ENCODE results near the gene LAMB1. TPM values are rescaled to one million over a fixed set of nuclear protein-coding genes. Genes with fewer than 3 reads are reported as not detected.

The LAMB1 gene
- total and polyA plus RNA-seq, 7 donors = 17.0 to 45.9 (median 25.8) TPM

DNA sequence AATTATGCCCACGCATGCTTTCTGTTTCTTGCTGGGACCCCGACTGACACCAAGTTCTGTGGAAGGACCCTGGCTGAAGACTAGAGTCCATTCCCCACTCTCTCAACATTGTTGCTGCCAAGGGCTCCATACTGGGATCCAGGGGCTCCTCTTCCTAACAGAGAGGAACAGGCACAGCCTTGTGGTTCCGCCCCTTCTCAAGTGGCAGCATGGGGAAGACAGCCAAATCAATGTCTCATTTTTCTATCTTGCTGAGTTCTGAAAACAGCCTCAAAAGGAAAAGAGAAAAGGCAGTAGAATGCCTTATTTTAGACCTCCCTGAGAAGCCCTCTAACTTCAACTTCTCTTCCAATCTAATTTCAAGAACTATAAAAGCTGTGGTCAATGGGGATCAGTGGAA is 23.7 kb upstream of the LAMB1 start:
- Histone ChIP-seq H3K4me1 (no peaks in the 10 kb centered on the region), H3K9me3 (no peaks in the 10 kb centered on the region), H3K4me3 (no peak overlapping the region), H3K36me3 (ENCODE audit: insufficient read depth in 1 of 2, low read depth in 1 of 2) (no peaks in the 10 kb centered on the region), H3K27ac (no peak overlapping the region), H3K27me3 (ENCODE audit: insufficient read depth in 3 of 3, low read length in 2 of 3) (no peaks in the 10 kb centered on the region)
- intact Hi-C loops (cut with DNase I) = no loop called here
- 68 to 77% (median 70%) methylated on average over 3 of the region's 3 CpGs for WGBS, 3 donors
- DNase-seq = no peak
- no peak for ATAC-seq
- TF ChIP-seq, protein P1, sequence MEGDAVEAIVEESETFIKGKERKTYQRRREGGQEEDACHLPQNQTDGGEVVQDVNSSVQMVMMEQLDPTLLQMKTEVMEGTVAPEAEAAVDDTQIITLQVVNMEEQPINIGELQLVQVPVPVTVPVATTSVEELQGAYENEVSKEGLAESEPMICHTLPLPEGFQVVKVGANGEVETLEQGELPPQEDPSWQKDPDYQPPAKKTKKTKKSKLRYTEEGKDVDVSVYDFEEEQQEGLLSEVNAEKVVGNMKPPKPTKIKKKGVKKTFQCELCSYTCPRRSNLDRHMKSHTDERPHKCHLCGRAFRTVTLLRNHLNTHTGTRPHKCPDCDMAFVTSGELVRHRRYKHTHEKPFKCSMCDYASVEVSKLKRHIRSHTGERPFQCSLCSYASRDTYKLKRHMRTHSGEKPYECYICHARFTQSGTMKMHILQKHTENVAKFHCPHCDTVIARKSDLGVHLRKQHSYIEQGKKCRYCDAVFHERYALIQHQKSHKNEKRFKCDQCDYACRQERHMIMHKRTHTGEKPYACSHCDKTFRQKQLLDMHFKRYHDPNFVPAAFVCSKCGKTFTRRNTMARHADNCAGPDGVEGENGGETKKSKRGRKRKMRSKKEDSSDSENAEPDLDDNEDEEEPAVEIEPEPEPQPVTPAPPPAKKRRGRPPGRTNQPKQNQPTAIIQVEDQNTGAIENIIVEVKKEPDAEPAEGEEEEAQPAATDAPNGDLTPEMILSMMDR (IDR thresholded peaks at IDR 0.05) = no peak

DNA sequence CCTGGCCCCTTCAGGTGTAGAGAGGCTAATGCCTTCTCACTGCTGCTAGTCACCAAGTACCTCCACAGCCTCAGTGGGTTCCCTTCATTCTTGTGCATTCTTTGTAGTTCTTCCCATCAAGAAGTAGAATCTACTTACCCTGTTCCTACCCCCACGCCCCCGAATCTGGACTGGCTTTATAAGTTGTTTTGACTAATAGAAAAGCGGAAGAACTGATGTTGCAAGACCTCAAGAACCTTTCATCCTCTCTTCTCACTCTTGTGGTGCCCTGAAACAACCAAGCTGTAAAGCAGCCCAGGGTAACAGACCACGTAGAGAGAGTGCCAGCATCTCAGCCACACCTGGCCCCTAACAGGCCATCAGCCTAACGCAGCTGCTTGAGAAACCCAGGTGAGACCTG is 23.2 kb upstream of the LAMB1 start:
- ATAC-seq (no peak), DNase-seq (no peak)
- H3K9me3 ChIP-seq = no peaks in the 10 kb centered on the region
- no peaks in the 10 kb centered on the region for H3K27me3 ChIP-seq (ENCODE audit: insufficient read depth in 3 of 3, low read length in 2 of 3)
- no peak overlapping the region for H3K27ac ChIP-seq
- H3K4me1 ChIP-seq = no peaks in the 10 kb centered on the region
- TF ChIP-seq, protein P1 (IDR thresholded peaks at IDR 0.05) = no peak
- H3K4me3 ChIP-seq = no peak overlapping the region
- 87 to 93% (median 89%) methylated on average over 5 of the region's 5 CpGs for WGBS, 3 donors
- H3K36me3 ChIP-seq (ENCODE audit: insufficient read depth in 1 of 2, low read depth in 1 of 2) = no peaks in the 10 kb centered on the region
- intact Hi-C loops (cut with DNase I) = no loop called here

DNA sequence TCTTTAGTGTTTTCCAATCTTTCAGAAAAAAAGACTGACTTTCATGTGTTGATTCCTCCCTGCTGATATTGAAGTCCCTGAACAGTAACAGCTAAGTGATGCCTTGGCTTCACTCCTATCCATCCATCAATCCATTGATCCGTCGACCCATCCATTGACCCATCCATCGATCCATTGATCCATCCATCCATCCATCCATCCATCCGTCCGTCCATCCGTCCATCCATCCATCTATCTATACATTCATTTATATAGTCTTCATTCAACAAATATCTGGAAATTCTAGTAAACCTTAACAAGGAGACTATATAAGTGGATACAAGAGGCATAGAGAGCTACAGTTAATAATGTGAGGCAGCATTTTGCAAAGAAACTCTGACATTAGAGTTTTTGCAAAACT is 21.6 kb upstream of the LAMB1 start:
- DNase-seq = no peak
- Histone ChIP-seq H3K4me3 (no peak overlapping the region), H3K4me1 (no peaks in the 10 kb centered on the region), H3K27me3 (ENCODE audit: insufficient read depth in 3 of 3, low read length in 2 of 3) (no peaks in the 10 kb centered on the region), H3K36me3 (ENCODE audit: insufficient read depth in 1 of 2, low read depth in 1 of 2) (no peaks in the 10 kb centered on the region), H3K27ac (no peak overlapping the region), H3K9me3 (no peaks in the 10 kb centered on the region)
- intact Hi-C loops (cut with DNase I) = no loop called here
- 89 to 93% (median 90%) methylated on average over 6 of the region's 6 CpGs for WGBS, 3 donors
- no peak for ATAC-seq
- TF ChIP-seq, protein P1 (IDR thresholded peaks at IDR 0.05) = no peak

DNA sequence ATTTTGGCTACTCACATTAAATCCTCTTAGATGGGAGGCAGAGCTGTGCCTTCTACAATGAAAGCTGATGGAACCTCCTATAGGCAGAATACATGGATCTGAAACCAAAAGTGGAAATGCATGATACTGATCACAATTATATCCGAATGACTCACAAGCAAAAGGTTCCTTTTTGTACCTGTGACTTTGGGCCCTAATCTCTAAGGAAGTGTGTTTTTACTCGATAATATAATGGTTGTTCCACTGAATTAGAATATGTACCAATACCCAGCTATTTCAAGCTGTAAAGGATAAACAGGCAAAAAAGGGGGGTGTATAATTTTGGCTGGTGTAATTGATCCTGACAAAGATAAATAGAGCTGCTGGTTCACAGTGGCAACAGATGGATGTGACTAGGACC is 17.6 kb upstream of the LAMB1 start:
- H3K4me1 ChIP-seq = no peaks in the 10 kb centered on the region
- intact Hi-C loops (cut with DNase I) = no loop called here
- 85 to 91% (median 86%) methylated on average over 2 of the region's 2 CpGs for WGBS, 3 donors
- H3K36me3 ChIP-seq (ENCODE audit: insufficient read depth in 1 of 2, low read depth in 1 of 2) = no peaks in the 10 kb centered on the region
- no peaks in the 10 kb centered on the region for H3K27me3 ChIP-seq (ENCODE audit: insufficient read depth in 3 of 3, low read length in 2 of 3)
- no peaks in the 10 kb centered on the region for H3K9me3 ChIP-seq
- no peak overlapping the region for H3K27ac ChIP-seq
- no peak overlapping the region for H3K4me3 ChIP-seq
- TF ChIP-seq, protein P1 (IDR thresholded peaks at IDR 0.05) = no peak
- ATAC-seq (no peak), DNase-seq (no peak)

DNA sequence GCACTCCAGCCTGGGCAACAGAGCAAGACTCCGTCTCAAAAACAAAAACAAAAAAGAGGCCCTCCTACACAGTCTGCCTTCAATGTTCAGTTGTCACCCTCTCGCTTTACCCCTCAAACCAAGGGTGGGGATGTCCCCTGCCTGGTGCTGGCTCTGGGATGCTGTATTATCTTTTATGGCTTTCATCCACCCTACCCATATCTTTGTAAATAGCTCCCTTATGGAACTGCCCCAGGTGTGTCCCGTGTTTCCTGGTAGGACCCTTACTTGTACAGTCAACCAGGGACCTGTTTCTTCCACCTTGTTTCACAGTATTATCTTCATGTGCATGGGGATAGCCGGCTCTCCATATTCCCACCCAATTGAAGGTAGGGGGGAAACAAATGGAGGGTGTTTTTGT is 15.7 kb upstream of the LAMB1 start:
- H3K4me1 ChIP-seq = no peaks in the 10 kb centered on the region
- H3K27ac ChIP-seq = no peak overlapping the region
- ATAC-seq = no peak
- no peaks in the 10 kb centered on the region for H3K36me3 ChIP-seq (ENCODE audit: insufficient read depth in 1 of 2, low read depth in 1 of 2)
- TF ChIP-seq, protein P1 (IDR thresholded peaks at IDR 0.05) = no peak
- no peak overlapping the region for H3K4me3 ChIP-seq
- no peak for DNase-seq
- H3K27me3 ChIP-seq (ENCODE audit: insufficient read depth in 3 of 3, low read length in 2 of 3) = no peaks in the 10 kb centered on the region
- intact Hi-C loops (cut with DNase I) = no loop called here
- H3K9me3 ChIP-seq = no peaks in the 10 kb centered on the region
- 94 to 96% (median 95%) methylated on average over 4 of the region's 4 CpGs for WGBS, 3 donors
